MM.1S (cell line): ENCODE results near the gene ATP11C.

Experiments used
- DNase-seq: peaks from one replicate; pipeline ENCODE4 v3.0.0-alpha.2; 2015
- H2AFZ ChIP-seq: fragments of 300-600 bp; sonication (generic); 2 replicates; pipeline ENCODE4 v1.6.0; 2016; ENCODE audit warnings: antibody characterized with exemption, low read length
- H3F3A ChIP-seq: fragments of 300-600 bp; sonication (generic); 2 replicates; pipeline ENCODE4 v1.6.1; 2016; ENCODE audit warnings: mild to moderate bottlenecking, antibody characterized with exemption, low read length, moderate library complexity, mixed read lengths; ENCODE audit not compliant: insufficient read depth
- H3K27ac ChIP-seq: fragments of 300-600 bp; sonication (generic); 2 replicates; pipeline ENCODE4 v1.5.1; 2016; ENCODE audit warnings: mild to moderate bottlenecking, low read length
- H3K27me3 ChIP-seq: fragments of 300-600 bp; sonication (generic); replicated peaks from 2 replicates; pipeline ENCODE4 v1.6.0; 2016; ENCODE audit warnings: low read length; ENCODE audit not compliant: insufficient read depth
- H3K36me3 ChIP-seq: fragments of 300-600 bp; sonication (generic); replicated peaks from 2 replicates; pipeline ENCODE4 v1.6.1; 2016; ENCODE audit warnings: mild to moderate bottlenecking, low read length, mixed read lengths; ENCODE audit not compliant: insufficient read depth
- H3K4me1 ChIP-seq: fragments of 300-600 bp; sonication (generic); 2 replicates; pipeline ENCODE4 v1.6.1; 2016; ENCODE audit warnings: low read length, mixed read lengths
- H3K4me2 ChIP-seq: fragments of 300-600 bp; sonication (generic); 2 replicates; pipeline ENCODE4 v1.6.0; 2016; ENCODE audit warnings: low read depth, low read length
- H3K4me3 ChIP-seq: fragments of 300-600 bp; sonication (generic); 2 replicates; pipeline ENCODE4 v1.5.1; 2016; ENCODE audit warnings: low read length, mixed read lengths
- H3K79me2 ChIP-seq: fragments of 300-600 bp; sonication (generic); 2 replicates; pipeline ENCODE4 v1.6.1; 2016; ENCODE audit warnings: mixed run types, low read length, mixed read lengths
- H3K9ac ChIP-seq: fragments of 300-600 bp; sonication (generic); 2 replicates; pipeline ENCODE4 v1.6.1; 2016; ENCODE audit warnings: low read length, mixed read lengths
- H3K9me2 ChIP-seq: fragments of 300-600 bp; sonication (generic); replicated peaks from 2 replicates; pipeline ENCODE4 v1.6.1; 2016; ENCODE audit warnings: mild to moderate bottlenecking, low read length, mixed read lengths; ENCODE audit not compliant: insufficient read depth
- H3K9me3 ChIP-seq: fragments of 300-600 bp; sonication (generic); replicated peaks from 2 replicates; pipeline ENCODE4 v1.6.1; 2016; ENCODE audit warnings: mild to moderate bottlenecking, low read length, mixed read lengths; ENCODE audit not compliant: insufficient read depth
- H4K20me1 ChIP-seq: fragments of 300-600 bp; sonication (generic); 2 replicates; pipeline ENCODE4 v1.6.1; 2016; ENCODE audit warnings: mild to moderate bottlenecking, low read length, moderate library complexity, mixed read lengths; ENCODE audit not compliant: insufficient read depth
- EZH2 ChIP-seq: fragments of 300-600 bp; sonication (generic); optimal IDR thresholded peaks from 2 replicates; pipeline ENCODE3; 2017; ENCODE audit warnings: low read depth, mild to moderate bottlenecking, antibody characterized with exemption, low read length, mixed read lengths
- EZH2phosphoT487 ChIP-seq: fragments of 300-600 bp; sonication (generic); IDR thresholded peaks from 2 replicates; pipeline ENCODE4 v1.6.1; 2018; ENCODE audit warnings: antibody characterized with exemption, low read length
- TF ChIP-seq, protein P1 (sequence below): fragments of 300-600 bp; sonication (generic); IDR thresholded peaks from 2 replicates; pipeline ENCODE4 v1.5.1; 2016; ENCODE audit warnings: antibody characterized with exemption, low read length, mixed read lengths

The ATP11C gene

DNA sequence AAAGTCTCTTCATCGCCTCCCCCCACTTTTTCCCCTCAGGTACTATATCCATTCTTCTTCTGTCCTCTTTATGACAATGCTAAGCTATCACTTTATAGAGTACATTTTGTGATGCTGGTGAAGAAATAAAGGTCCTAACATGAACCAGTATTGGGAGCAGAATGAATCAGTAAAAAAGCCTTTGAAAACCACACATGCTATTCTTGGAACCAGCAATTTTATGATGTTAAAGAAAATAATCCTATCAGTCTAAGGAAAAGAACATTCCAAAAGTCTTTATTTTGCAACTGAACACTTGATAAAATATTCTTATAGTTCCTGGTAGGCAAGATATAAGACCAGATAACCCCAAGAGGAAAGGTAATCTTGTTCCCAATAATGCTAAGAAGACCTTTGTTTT lies 117.1 kb downstream of the ATP11C start:
- Histone ChIP-seq H3K4me2 (no peak overlapping the region), H3K4me1 (no peaks in the 10 kb centered on the region), H3F3A (no peaks in the 10 kb centered on the region), H3K36me3 (no peaks in the 10 kb centered on the region), H3K4me3 (no peak overlapping the region), H4K20me1 (no peaks in the 10 kb centered on the region), H3K79me2 (no peaks in the 10 kb centered on the region), H3K27ac (no peak overlapping the region), H2AFZ (no peak overlapping the region), H3K9me2 (no peaks in the 10 kb centered on the region), H3K9me3 (no peaks in the 10 kb centered on the region), H3K9ac (no peak overlapping the region), H3K27me3 (no peaks in the 10 kb centered on the region)
- TF ChIP-seq EZH2 (no peak), EZH2phosphoT487 (no peak)
- TF ChIP-seq, protein P1, sequence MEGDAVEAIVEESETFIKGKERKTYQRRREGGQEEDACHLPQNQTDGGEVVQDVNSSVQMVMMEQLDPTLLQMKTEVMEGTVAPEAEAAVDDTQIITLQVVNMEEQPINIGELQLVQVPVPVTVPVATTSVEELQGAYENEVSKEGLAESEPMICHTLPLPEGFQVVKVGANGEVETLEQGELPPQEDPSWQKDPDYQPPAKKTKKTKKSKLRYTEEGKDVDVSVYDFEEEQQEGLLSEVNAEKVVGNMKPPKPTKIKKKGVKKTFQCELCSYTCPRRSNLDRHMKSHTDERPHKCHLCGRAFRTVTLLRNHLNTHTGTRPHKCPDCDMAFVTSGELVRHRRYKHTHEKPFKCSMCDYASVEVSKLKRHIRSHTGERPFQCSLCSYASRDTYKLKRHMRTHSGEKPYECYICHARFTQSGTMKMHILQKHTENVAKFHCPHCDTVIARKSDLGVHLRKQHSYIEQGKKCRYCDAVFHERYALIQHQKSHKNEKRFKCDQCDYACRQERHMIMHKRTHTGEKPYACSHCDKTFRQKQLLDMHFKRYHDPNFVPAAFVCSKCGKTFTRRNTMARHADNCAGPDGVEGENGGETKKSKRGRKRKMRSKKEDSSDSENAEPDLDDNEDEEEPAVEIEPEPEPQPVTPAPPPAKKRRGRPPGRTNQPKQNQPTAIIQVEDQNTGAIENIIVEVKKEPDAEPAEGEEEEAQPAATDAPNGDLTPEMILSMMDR = no peak
- DNase-seq = no peak

DNA sequence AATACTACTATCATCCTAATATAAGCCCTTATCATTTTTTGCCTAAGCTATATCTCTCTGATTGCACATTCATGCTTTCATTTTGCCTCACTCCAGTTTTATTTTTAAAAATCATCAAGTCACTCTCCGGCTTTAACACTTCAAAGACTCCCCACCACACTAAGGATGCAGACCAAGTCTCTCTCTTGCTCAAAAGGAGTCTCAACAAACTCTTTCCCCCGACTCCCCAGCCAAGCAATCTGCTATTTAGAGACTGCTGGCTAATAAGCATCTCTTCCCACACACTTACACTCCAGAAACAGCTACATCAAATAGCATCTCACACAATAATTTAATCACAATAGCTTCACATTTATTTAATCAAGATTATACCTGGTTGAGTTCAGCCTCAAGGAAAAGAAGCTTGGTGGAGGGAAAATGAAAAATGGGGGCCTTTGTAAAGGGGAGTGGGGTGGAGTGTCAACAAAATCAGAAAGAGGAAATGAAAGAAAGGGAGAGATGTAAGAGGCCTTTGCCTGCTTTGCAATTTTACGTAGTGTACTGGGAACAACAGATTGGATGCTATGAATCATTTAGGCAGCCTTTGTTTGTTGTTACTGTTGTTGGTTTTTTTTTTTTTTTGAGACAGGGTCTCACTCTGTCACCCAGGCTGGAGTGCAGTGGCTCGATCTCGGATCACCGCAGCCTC lies 120.8 kb downstream of the ATP11C start:
- H3K4me1 ChIP-seq = no peaks in the 10 kb centered on the region
- no peak overlapping the region for H2AFZ ChIP-seq
- no peak overlapping the region for H3K4me2 ChIP-seq
- H3K9ac ChIP-seq = no peak overlapping the region
- H3K9me2 ChIP-seq = no peaks in the 10 kb centered on the region
- no peaks in the 10 kb centered on the region for H3K27me3 ChIP-seq
- H3K27ac ChIP-seq = no peak overlapping the region
- H3K9me3 ChIP-seq = no peaks in the 10 kb centered on the region
- H3K4me3 ChIP-seq = no peak overlapping the region
- no peaks in the 10 kb centered on the region for H3K79me2 ChIP-seq
- no peaks in the 10 kb centered on the region for H3F3A ChIP-seq
- no peak for TF ChIP-seq EZH2
- TF ChIP-seq EZH2phosphoT487 = no peak
- TF ChIP-seq, protein P1 = no peak
- H4K20me1 ChIP-seq = no peaks in the 10 kb centered on the region
- no peak for DNase-seq
- no peaks in the 10 kb centered on the region for H3K36me3 ChIP-seq

DNA sequence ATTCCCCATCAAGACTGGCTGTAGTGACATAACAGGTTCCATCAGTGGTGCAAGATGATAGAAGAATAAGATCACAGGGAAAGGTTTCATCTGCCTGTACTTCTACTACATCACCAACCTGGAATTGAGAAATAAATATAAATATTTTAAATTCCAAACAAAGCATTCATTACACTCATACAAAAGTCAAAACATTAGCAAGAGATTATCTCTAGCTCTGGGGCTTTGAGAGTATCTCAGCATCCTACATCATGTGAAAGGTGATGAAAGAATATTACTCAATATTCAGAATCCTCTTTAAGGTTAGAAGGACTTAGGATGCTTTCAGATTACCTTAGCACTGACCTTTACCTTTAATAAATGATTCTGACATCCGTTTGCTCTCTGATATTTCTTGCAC lies 128.4 kb downstream of the ATP11C start:
- H3K36me3 ChIP-seq = no peaks in the 10 kb centered on the region
- no peaks in the 10 kb centered on the region for H3K79me2 ChIP-seq
- H3F3A ChIP-seq = no peaks in the 10 kb centered on the region
- H4K20me1 ChIP-seq = no peaks in the 10 kb centered on the region
- H3K4me1 ChIP-seq = no peaks in the 10 kb centered on the region
- H3K9ac ChIP-seq = no peak overlapping the region
- H3K9me3 ChIP-seq = no peaks in the 10 kb centered on the region
- DNase-seq = no peak
- no peak for TF ChIP-seq EZH2phosphoT487
- TF ChIP-seq, protein P1 = no peak
- TF ChIP-seq EZH2 = no peak
- H3K4me3 ChIP-seq = no peak overlapping the region
- no peaks in the 10 kb centered on the region for H3K9me2 ChIP-seq
- no peak overlapping the region for H3K4me2 ChIP-seq
- H3K27me3 ChIP-seq = no peaks in the 10 kb centered on the region
- no peak overlapping the region for H3K27ac ChIP-seq
- no peak overlapping the region for H2AFZ ChIP-seq
